K562 (cell line): Measurements from ENCODE around the gene COL25A1. TPM values are rescaled to one million over a fixed set of nuclear protein-coding genes. Genes with fewer than 3 reads are reported as not detected.
A peak's percentile ranks its signal among the peaks of the same experiment; 100 is the strongest.

Source experiments
- CBFA2T3 ChIP-seq: fragments of 450-650 bp; IDR thresholded peaks from 2 replicates; pipeline ENCODE4 v1.6.1; 2017
- CREB3L1 ChIP-seq: fragments of 450-650 bp; IDR thresholded peaks from 2 replicates; pipeline ENCODE4 v1.6.1; 2014; ENCODE audit warnings: low read depth, mild to moderate bottlenecking, moderate library complexity, borderline replicate concordance
- EZH2 ChIP-seq: IDR thresholded peaks from 2 replicates; pipeline ENCODE4 v1.6.1; 2012; ENCODE audit warnings: low read depth, mild to moderate bottlenecking, inconsistent platforms, low read length, borderline replicate concordance
- HDAC6 ChIP-seq: IDR thresholded peaks from 2 replicates; pipeline ENCODE4 v1.6.1; 2012; ENCODE audit warnings: low read depth, mild to moderate bottlenecking, control low read depth, inconsistent platforms, low read length, moderate library complexity
- MAFK ChIP-seq: IDR thresholded peaks from 2 replicates; pipeline ENCODE4 v1.6.1; 2011; ENCODE audit warnings: low read length, improper control_type of control experiment
- NCOA6 ChIP-seq: fragments of 450-650 bp; IDR thresholded peaks from 2 replicates; pipeline ENCODE4 v1.6.1; 2017; ENCODE audit warnings: mild to moderate bottlenecking
- RBM39 ChIP-seq: fragments of 200-400 bp; formaldehyde crosslinking; optimal IDR thresholded peaks from 2 replicates; pipeline ENCODE3; 2018; ENCODE audit warnings: low read depth, low read length
- RUNX1 ChIP-seq: sonication (generic); IDR thresholded peaks from 2 replicates; pipeline ENCODE4 v1.6.1; 2016; ENCODE audit warnings: antibody characterized with exemption, low read depth
- SMC3 ChIP-seq: conservative IDR thresholded peaks from 2 replicates; pipeline ENCODE4 v1.6.1; 2011; ENCODE audit warnings: low read depth, low read length, improper control_type of control experiment; ENCODE audit not compliant: insufficient read depth
- SRSF1 ChIP-seq: fragments of 200-400 bp; formaldehyde crosslinking; IDR thresholded peaks from 2 replicates; pipeline ENCODE4 v1.6.1; 2017; ENCODE audit warnings: mild to moderate bottlenecking, low read depth, low read length, moderate library complexity
- STAG1 ChIP-seq: sonication (generic); formaldehyde crosslinking; IDR thresholded peaks from 2 replicates; pipeline ENCODE4 v1.5.0; 2020; ENCODE audit warnings: missing genetic modification reagents, borderline replicate concordance
- TBL1XR1 ChIP-seq, 2 experiments: IDR thresholded peaks; 2 replicates each; pipeline ENCODE4 v1.6.1; 2012; ENCODE audit warnings: improper control_type of control experiment in 2 of 2, low read length in 2 of 2, mild to moderate bottlenecking in 1 of 2
- TCF7L2 ChIP-seq: fragments of 150-350 bp; IDR thresholded peaks from 2 replicates; pipeline ENCODE4 v1.6.1; 2016; ENCODE audit warnings: low read depth, mild to moderate bottlenecking, low read length, moderate library complexity
- TGIF2 ChIP-seq: sonication (generic); formaldehyde crosslinking; IDR thresholded peaks from 2 replicates; pipeline ENCODE4 v1.8.1; 2022; ENCODE audit warnings: mild to moderate bottlenecking, missing genetic modification reagents, moderate library complexity
- TSC22D4 ChIP-seq: fragments of 450-650 bp; IDR thresholded peaks from 2 replicates; pipeline ENCODE4 v1.6.1; 2016; ENCODE audit warnings: missing genetic modification characterization, missing biosample characterization, control low read depth
- TSHZ1 ChIP-seq: fragments of 250-450 bp; sonication (Bioruptor Pico); IDR thresholded peaks from 2 replicates; pipeline ENCODE4 v1.4.0; 2020; ENCODE audit warnings: mild to moderate bottlenecking, moderate library complexity
- ZC3H8 ChIP-seq: fragments of 450-650 bp; IDR thresholded peaks from 2 replicates; pipeline ENCODE4 v1.6.1; 2017
- ZNF143 ChIP-seq: sonication (generic); formaldehyde crosslinking; IDR thresholded peaks from 2 replicates; pipeline ENCODE4 v1.9.0; 2022; ENCODE audit warnings: mild to moderate bottlenecking, missing genetic modification reagents
- ZNF354B ChIP-seq: fragments of 250-450 bp; sonication (Bioruptor Pico); IDR thresholded peaks from 2 replicates; pipeline ENCODE4 v1.4.0; 2020
- ZNF551 ChIP-seq: fragments of 250-450 bp; sonication (Bioruptor Pico); IDR thresholded peaks from 2 replicates; pipeline ENCODE4 v1.5.0; 2021; ENCODE audit warnings: mild to moderate bottlenecking, moderate library complexity
- ZNF668 ChIP-seq: fragments of 250-450 bp; sonication (Bioruptor Pico); IDR thresholded peaks from 2 replicates; pipeline ENCODE4 v1.8.0; 2022; ENCODE audit warnings: mild to moderate bottlenecking, inconsistent platforms
- polyA plus RNA-seq, 8 experiments: library from polyadenylated mRNA; depleted of rRNA in 4 of 8; stranded (reverse) in 5 of 8; unstranded in 3 of 8; fragments of >200 nt; fragmentation: Nextera tagmentation in 2 of 8; fragmentation: Illumina TruSeq in 1 of 8; extraction: Ambion mirVana in 2 of 8; extraction: Trizol in 1 of 8; gene quantifications; 2 replicates each; pipeline versions ENCODE4 v1.2.1 to v1.2.3, GENCODE V29; 2011 to 2014; ENCODE audit warnings: inconsistent platforms in 1 of 8, missing spikeins in 1 of 8
- total RNA-seq, 7 experiments: library from RNA; depleted of rRNA in 6 of 7; stranded (reverse); fragments of >200 nt in 6 of 7; fragmentation: Illumina TruSeq in 2 of 7; extraction: Trizol in 2 of 7; gene quantifications; 2 replicates each; pipeline versions ENCODE4 v1.2.1 to v1.2.3, GENCODE V29; 2011 to 2021; ENCODE audit warnings: low replicate concordance in 1 of 7
- TF ChIP-seq, protein P1 (sequence below): sonication (generic); formaldehyde crosslinking; IDR thresholded peaks from 2 replicates; pipeline ENCODE4 v1.8.1; 2023; ENCODE audit warnings: mild to moderate bottlenecking, missing genetic modification reagents
- TF ChIP-seq, protein P2 (sequence below): fragments of 450-650 bp; conservative IDR thresholded peaks from 2 replicates; pipeline ENCODE4 v1.6.1; 2016; ENCODE audit warnings: missing genetic modification characterization, low read depth, mild to moderate bottlenecking, control low read depth, missing compliant biosample characterization

The COL25A1 gene
- total and polyA plus RNA-seq, 9 of the 15 experiments (the other 6 are each of a cell fraction or from before 2014, with no cell fraction given), result 0.03 to 0.62 (median 0.27) TPM

- TF ChIP-seq TSHZ1, result no peak
- no peak for TF ChIP-seq CREB3L1
- no peak for TF ChIP-seq STAG1 (CRISPR knock-in tag)
- no peak for TF ChIP-seq TGIF2 (CRISPR knock-in tag)
- no peak for TF ChIP-seq TCF7L2
- no peak for TF ChIP-seq TSC22D4 (tag)
- TF ChIP-seq ZC3H8, result no peak
- TF ChIP-seq TBL1XR1 (IDR thresholded peaks at IDR 0.05; ENCODE audit: low read length in 2 of 2), result peak in 1 of 2 experiments; percentile 70; a peak in 2 of 4 replicates
- TF ChIP-seq SRSF1, result no peak
- no peak for TF ChIP-seq ZNF354B (CRISPR knock-in tag)
- no peak for TF ChIP-seq NCOA6
- no peak; the same call in 1 of the 2 replicates for TF ChIP-seq MAFK
- no peak for TF ChIP-seq ZNF668
- TF ChIP-seq CBFA2T3, result peak; percentile 92
- no peak for TF ChIP-seq EZH2
- TF ChIP-seq RUNX1, result no peak
- TF ChIP-seq, protein P1, sequence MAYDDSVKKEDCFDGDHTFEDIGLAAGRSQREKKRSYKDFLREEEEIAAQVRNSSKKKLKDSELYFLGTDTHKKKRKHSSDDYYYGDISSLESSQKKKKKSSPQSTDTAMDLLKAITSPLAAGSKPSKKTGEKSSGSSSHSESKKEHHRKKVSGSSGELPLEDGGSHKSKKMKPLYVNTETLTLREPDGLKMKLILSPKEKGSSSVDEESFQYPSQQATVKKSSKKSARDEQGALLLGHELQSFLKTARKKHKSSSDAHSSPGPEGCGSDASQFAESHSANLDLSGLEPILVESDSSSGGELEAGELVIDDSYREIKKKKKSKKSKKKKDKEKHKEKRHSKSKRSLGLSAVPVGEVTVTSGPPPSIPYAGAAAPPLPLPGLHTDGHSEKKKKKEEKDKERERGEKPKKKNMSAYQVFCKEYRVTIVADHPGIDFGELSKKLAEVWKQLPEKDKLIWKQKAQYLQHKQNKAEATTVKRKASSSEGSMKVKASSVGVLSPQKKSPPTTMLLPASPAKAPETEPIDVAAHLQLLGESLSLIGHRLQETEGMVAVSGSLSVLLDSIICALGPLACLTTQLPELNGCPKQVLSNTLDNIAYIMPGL (CRISPR knock-in tag), result no peak
- no peak for TF ChIP-seq ZNF551 (CRISPR knock-in tag)
- TF ChIP-seq SMC3, result 0 out of 2 replicates have a peak, but pooled peaks have one; percentile 8
- TF ChIP-seq, protein P2, sequence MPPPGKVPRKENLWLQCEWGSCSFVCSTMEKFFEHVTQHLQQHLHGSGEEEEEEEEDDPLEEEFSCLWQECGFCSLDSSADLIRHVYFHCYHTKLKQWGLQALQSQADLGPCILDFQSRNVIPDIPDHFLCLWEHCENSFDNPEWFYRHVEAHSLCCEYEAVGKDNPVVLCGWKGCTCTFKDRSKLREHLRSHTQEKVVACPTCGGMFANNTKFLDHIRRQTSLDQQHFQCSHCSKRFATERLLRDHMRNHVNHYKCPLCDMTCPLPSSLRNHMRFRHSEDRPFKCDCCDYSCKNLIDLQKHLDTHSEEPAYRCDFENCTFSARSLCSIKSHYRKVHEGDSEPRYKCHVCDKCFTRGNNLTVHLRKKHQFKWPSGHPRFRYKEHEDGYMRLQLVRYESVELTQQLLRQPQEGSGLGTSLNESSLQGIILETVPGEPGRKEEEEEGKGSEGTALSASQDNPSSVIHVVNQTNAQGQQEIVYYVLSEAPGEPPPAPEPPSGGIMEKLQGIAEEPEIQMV (tag), result no peak
- TF ChIP-seq ZNF143 (CRISPR knock-in tag), result no peak
- no peak for TF ChIP-seq HDAC6
- no peak for TF ChIP-seq RBM39
These were observed 275.4 kb downstream of the COL25A1 start (continued) for GRCh38 chr4:109027016-109027500.
